A549 (cell line): ENCODE results near the gene FAF1.

Source experiments
- CBX8 ChIP-seq: fragments of 200-600 bp; sonication (generic); IDR thresholded peaks from 2 replicates; pipeline ENCODE4 v1.6.1; 2016
- CEBPB ChIP-seq, 2 experiments: fragments of >200 bp in 1 of 2; sonication (Bioruptor Twin) in 1 of 2; formaldehyde crosslinking in 1 of 2; IDR thresholded peaks; 2 replicates each; pipeline ENCODE4 v1.6.1; 2012 to 2016
- CHD2 ChIP-seq: fragments of 150-350 bp; IDR thresholded peaks from 2 replicates; pipeline ENCODE4 v1.6.1; 2014; ENCODE audit warnings: low read length; ENCODE audit not compliant: partially characterized antibody
- EHMT2 ChIP-seq: fragments of 200-600 bp; sonication (generic); IDR thresholded peaks from 2 replicates; pipeline ENCODE4 v1.6.1; 2016; ENCODE audit warnings: antibody characterized with exemption, low read depth, mild to moderate bottlenecking, moderate library complexity
- EP300 ChIP-seq, 2 experiments: fragments of >200 bp; sonication (Bioruptor Twin); formaldehyde crosslinking; IDR thresholded peaks; 2 replicates in 1 of 2; 3 replicates in 1 of 2; pipeline ENCODE4 v1.6.1; 2016 to 2017
- ESRRA ChIP-seq: fragments of 150-350 bp; IDR thresholded peaks from 2 replicates; pipeline ENCODE4 v1.6.1; 2014; ENCODE audit warnings: mild to moderate bottlenecking, low read length, borderline replicate concordance
- FOSL2 ChIP-seq, 2 experiments: fragments of 450-650 bp in 1 of 2; fragments of >200 bp in 1 of 2; sonication (Bioruptor Twin) in 1 of 2; formaldehyde crosslinking; IDR thresholded peaks; 2 replicates each; pipeline versions ENCODE4 v1.5.0 to v1.6.1; 2016 to 2020; ENCODE audit warnings: mild to moderate bottlenecking in 1 of 2, moderate library complexity in 1 of 2
- POLR2A ChIP-seq: IDR thresholded peaks from 2 replicates; pipeline ENCODE4 v1.6.1; 2012; ENCODE audit warnings: mild to moderate bottlenecking, low read length
- RAD21 ChIP-seq, 2 experiments: fragments of >200 bp in 1 of 2; sonication (Bioruptor Twin) in 1 of 2; formaldehyde crosslinking in 1 of 2; IDR thresholded peaks in 1 of 2; conservative IDR thresholded peaks in 1 of 2; 2 replicates in 1 of 2; 3 replicates in 1 of 2; pipeline ENCODE4 v1.6.1; 2012 to 2018; ENCODE audit warnings: inconsistent platforms in 1 of 2
- RCOR1 ChIP-seq: fragments of 150-350 bp; IDR thresholded peaks from 2 replicates; pipeline ENCODE4 v1.6.1; 2014; ENCODE audit warnings: antibody characterized with exemption, low read length, low read depth
- SMC3 ChIP-seq: fragments of >200 bp; sonication (Bioruptor Twin); formaldehyde crosslinking; IDR thresholded peaks from 3 replicates; pipeline ENCODE4 v1.6.1; 2018; ENCODE audit warnings: inconsistent platforms
- TF ChIP-seq, protein P1 (sequence below): fragments of >200 bp; sonication (Bioruptor Twin); formaldehyde crosslinking; IDR thresholded peaks from 3 replicates; pipeline ENCODE4 v1.5.1; 2016
- TF ChIP-seq, protein P2 (sequence below): fragments of 150-350 bp; IDR thresholded peaks from 2 replicates; pipeline ENCODE4 v1.6.1; 2014; ENCODE audit warnings: low read depth, mild to moderate bottlenecking, low read length

DNA sequence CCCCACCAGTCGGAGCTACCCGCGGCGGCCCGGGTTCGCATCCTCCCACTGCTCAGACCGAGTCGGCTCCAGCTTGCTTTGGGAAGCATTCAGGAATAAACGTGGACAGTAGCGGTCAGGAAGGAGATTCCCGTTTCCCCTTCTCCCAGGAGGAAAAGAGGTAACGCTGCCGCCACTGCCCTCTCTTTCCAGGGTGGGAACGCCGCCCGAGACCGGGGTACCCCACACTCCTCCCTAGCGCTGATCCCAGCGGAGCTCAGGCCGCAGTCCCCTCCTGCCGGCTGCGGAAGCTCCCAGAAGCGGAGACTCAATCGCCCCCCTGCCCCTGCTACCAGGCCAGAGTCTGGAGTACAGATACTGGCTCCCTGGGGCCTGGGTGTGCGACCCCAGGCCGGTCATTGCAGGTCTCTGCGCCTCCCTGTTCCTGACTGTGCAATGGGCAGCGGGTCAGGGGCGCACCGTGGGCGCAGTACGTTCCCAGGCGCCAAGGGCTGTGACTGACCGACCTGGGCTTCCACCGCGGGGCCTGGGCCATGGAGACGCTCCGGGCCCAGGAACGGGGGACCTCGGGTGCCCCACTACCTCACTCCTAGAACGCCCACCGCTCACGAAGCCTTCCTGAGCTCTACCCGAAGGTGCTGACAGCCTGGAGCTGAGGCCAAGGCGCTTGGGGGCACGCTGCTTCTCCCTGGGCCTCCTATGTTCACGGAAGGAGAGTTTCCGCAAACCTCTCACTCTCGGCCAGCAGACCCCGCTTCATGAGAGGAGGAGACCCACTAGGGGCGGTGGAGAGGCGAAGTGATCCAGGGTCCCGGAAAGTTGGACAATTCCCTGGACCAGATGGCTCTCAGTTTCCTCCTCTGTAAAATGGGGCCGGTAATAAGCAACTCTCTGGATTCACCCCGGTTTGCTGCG lies 544.6 kb downstream of the FAF1 start:
- no peak for TF ChIP-seq RAD21 (conservative IDR thresholded peaks at IDR 0.05 in 1 of 2, IDR thresholded peaks at IDR 0.05 in 1 of 2)
- no peak for TF ChIP-seq CHD2
- TF ChIP-seq, protein P1, sequence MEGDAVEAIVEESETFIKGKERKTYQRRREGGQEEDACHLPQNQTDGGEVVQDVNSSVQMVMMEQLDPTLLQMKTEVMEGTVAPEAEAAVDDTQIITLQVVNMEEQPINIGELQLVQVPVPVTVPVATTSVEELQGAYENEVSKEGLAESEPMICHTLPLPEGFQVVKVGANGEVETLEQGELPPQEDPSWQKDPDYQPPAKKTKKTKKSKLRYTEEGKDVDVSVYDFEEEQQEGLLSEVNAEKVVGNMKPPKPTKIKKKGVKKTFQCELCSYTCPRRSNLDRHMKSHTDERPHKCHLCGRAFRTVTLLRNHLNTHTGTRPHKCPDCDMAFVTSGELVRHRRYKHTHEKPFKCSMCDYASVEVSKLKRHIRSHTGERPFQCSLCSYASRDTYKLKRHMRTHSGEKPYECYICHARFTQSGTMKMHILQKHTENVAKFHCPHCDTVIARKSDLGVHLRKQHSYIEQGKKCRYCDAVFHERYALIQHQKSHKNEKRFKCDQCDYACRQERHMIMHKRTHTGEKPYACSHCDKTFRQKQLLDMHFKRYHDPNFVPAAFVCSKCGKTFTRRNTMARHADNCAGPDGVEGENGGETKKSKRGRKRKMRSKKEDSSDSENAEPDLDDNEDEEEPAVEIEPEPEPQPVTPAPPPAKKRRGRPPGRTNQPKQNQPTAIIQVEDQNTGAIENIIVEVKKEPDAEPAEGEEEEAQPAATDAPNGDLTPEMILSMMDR: no peak
- no peak for TF ChIP-seq CEBPB (IDR thresholded peaks at IDR 0.05)
- TF ChIP-seq POLR2A: no peak
- TF ChIP-seq RCOR1: no peak
- TF ChIP-seq CBX8: no peak
- TF ChIP-seq FOSL2 (IDR thresholded peaks at IDR 0.05): no peak
- TF ChIP-seq FOSL2 (CRISPR knock-in tag; IDR thresholded peaks at IDR 0.05): no peak
- no peak for TF ChIP-seq EHMT2
- TF ChIP-seq, protein P2, sequence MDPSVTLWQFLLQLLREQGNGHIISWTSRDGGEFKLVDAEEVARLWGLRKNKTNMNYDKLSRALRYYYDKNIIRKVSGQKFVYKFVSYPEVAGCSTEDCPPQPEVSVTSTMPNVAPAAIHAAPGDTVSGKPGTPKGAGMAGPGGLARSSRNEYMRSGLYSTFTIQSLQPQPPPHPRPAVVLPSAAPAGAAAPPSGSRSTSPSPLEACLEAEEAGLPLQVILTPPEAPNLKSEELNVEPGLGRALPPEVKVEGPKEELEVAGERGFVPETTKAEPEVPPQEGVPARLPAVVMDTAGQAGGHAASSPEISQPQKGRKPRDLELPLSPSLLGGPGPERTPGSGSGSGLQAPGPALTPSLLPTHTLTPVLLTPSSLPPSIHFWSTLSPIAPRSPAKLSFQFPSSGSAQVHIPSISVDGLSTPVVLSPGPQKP: no peak
- TF ChIP-seq EP300 (IDR thresholded peaks at IDR 0.05): no peak
- TF ChIP-seq ESRRA: no peak
- TF ChIP-seq SMC3: no peak
